ENCODE results near the gene THOC7.

DNA sequence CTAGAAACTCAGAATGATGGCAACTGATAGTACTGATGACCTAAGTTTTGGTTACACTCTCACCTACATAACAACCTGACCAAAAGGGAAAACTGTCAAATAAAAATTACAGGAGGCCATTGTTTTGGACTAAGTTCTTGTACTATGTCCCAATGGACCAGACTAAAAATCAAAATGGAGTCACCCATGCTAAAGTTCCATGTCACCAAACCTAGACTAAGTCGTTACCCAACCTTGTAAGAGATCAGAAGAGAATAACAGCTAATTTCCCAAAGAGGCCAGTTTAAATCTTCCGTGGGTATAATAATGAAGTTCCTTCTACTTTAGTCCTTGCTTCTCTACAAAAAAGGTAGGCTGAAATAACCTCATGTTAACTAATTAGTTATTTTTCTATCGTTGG, 12.3 kb downstream of the THOC7 start:
- TF ChIP-seq, protein P1, sequence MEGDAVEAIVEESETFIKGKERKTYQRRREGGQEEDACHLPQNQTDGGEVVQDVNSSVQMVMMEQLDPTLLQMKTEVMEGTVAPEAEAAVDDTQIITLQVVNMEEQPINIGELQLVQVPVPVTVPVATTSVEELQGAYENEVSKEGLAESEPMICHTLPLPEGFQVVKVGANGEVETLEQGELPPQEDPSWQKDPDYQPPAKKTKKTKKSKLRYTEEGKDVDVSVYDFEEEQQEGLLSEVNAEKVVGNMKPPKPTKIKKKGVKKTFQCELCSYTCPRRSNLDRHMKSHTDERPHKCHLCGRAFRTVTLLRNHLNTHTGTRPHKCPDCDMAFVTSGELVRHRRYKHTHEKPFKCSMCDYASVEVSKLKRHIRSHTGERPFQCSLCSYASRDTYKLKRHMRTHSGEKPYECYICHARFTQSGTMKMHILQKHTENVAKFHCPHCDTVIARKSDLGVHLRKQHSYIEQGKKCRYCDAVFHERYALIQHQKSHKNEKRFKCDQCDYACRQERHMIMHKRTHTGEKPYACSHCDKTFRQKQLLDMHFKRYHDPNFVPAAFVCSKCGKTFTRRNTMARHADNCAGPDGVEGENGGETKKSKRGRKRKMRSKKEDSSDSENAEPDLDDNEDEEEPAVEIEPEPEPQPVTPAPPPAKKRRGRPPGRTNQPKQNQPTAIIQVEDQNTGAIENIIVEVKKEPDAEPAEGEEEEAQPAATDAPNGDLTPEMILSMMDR (IDR thresholded peaks at IDR 0.05): no peak
- no peak for TF ChIP-seq POLR2AphosphoS5 (IDR thresholded peaks at IDR 0.05)
